Activated T-cell treated with anti-CD3 and anti-CD28 coated beads, Interleukin-2, amount 50 U/mL, for 72 hours (primary cell): ENCODE results near the gene SHE. TPM values are rescaled to one million over a fixed set of nuclear protein-coding genes. Genes with fewer than 3 reads are reported as not detected.
"Not testable (repeated sequence)": the region's sequence is repeated elsewhere in the genome, so short reads cannot be mapped to it uniquely, and the experiment has no call there.

ENCODE experiments used
- ATAC-seq, 2 donors: fragments of 150-1000 bp; cut with Tn5 transposase; replicated peaks in 1 of 2; 2 replicates each; pipeline ENCODE4 v1.10.0; 2021; ENCODE audit warnings: moderate library complexity in 2 of 2, mild to moderate bottlenecking in 1 of 2
- DNase-seq, 2 donors: peaks; one replicate each; pipeline ENCODE4 v3.0.0; 2021 to 2022; ENCODE audit warnings: mixed read lengths in 1 of 2
- H3K27ac Mint-ChIP-seq: one replicate; pipeline ENCODE4 v1.8.0; 2022; ENCODE audit warnings: mild to moderate bottlenecking, moderate library complexity, mixed read lengths
- H3K27me3 Mint-ChIP-seq: one replicate; pipeline ENCODE4 v1.8.0; 2022; ENCODE audit warnings: low read depth, mixed read lengths
- H3K36me3 Mint-ChIP-seq, 2 donors: one replicate each; pipeline ENCODE4 v1.8.0; 2022; ENCODE audit warnings: mixed read lengths in 2 of 2, mild to moderate bottlenecking in 1 of 2; ENCODE audit not compliant: insufficient read depth in 2 of 2
- H3K4me1 Mint-ChIP-seq: one replicate; pipeline ENCODE4 v1.8.0; 2022; ENCODE audit warnings: low read depth, mixed read lengths
- H3K4me3 Mint-ChIP-seq, 2 donors: one replicate each; pipeline ENCODE4 v1.8.0; 2022; ENCODE audit warnings: mild to moderate bottlenecking in 2 of 2, mixed read lengths in 2 of 2, moderate library complexity in 2 of 2
- H3K9me3 Mint-ChIP-seq, 2 donors: one replicate each; pipeline ENCODE4 v1.8.0; 2022; ENCODE audit warnings: mixed read lengths in 2 of 2
- total RNA-seq, 2 donors: library from RNA; stranded (reverse); gene quantifications; one replicate each; pipeline ENCODE4 v1.2.3, GENCODE V29; 2022

The SHE gene
- total RNA-seq, 2 donors from 2014 or later = 0.19 to 0.49 TPM

GRCh38 chr1:154533952-154534844 is 32.0 kb upstream of the SHE start:
- H3K9me3 Mint-ChIP-seq = no peaks in the 10 kb centered on the region
- H3K27me3 Mint-ChIP-seq = peaks cover 19% of the 10 kb centered on the region
- no peak overlapping the region for H3K4me3 Mint-ChIP-seq
- no peak overlapping the region for H3K27ac Mint-ChIP-seq
- H3K36me3 Mint-ChIP-seq = no peaks in the 10 kb centered on the region
- DNase-seq = no peak
- no peak for ATAC-seq
- no peaks in the 10 kb centered on the region for H3K4me1 Mint-ChIP-seq

GRCh38 chr1:154531950-154532349 is 29.7 kb upstream of the SHE start:
- H3K27me3 Mint-ChIP-seq = peaks cover 19% of the 10 kb centered on the region
- H3K36me3 Mint-ChIP-seq, H3K4me1 Mint-ChIP-seq, ATAC-seq, H3K27ac Mint-ChIP-seq, DNase-seq, H3K9me3 Mint-ChIP-seq, H3K4me3 Mint-ChIP-seq: not testable (repeated sequence)

DNA sequence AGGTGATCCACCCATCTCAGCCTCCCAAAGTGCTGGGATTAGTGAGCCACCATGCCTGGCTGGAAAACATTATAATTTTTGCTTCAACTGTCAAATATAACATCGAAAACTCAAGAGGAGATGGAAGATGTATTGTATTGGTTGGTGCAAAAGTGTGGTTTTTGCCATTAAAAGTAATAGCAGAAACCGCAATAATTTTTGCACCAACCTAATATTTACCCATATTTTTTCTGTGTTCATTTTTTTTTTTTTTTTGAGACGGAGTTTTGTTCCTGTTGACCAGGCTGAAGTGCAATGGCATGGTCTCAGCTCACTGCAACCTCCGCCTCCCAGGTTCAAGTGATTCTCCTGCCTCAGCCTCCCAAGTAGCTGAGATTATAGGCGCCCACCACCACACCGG is 27.1 kb upstream of the SHE start:
- no peaks in the 10 kb centered on the region for H3K4me1 Mint-ChIP-seq
- no peak overlapping the region for H3K27ac Mint-ChIP-seq
- no peak for DNase-seq
- H3K4me3 Mint-ChIP-seq = no peak overlapping the region
- peaks cover 3% of the 10 kb centered on the region for H3K27me3 Mint-ChIP-seq
- no peaks in the 10 kb centered on the region for H3K9me3 Mint-ChIP-seq
- no peaks in the 10 kb centered on the region for H3K36me3 Mint-ChIP-seq
- no peak for ATAC-seq

- no peaks in the 10 kb centered on the region for H3K36me3 Mint-ChIP-seq
Observed at GRCh38 chr1:154527192-154527591, 25.0 kb upstream of the SHE start.

DNA sequence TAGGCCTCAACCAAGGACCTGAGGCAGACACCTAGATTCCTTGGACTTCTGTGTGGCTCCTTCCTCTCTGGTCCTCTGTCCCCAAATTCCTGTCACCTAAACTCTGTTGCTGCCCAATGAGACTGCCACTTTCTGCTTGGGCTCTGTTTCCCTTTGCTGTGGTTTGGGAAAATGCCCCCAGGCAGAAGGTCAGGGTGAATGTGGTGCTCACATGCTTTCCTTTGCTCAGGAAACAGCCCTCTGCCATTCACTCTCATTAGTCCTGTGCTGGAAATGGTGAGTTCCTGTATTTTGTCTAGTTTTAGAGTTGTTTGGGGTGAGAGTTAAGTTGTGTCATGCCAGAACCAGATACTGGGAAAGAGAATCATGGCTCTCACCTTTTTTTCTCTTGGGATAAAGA is 22.7 kb upstream of the SHE start:
- Mint-ChIP-seq H3K4me1 (no peaks in the 10 kb centered on the region), H3K4me3 (no peak overlapping the region), H3K27ac (no peak overlapping the region), H3K9me3 (no peaks in the 10 kb centered on the region), H3K36me3 (no peaks in the 10 kb centered on the region), H3K27me3 (peaks cover 11% of the 10 kb centered on the region)
- DNase-seq = no peak
- no peak for ATAC-seq

More at GRCh38 chr1:154527192-154527591, 25.0 kb upstream of the SHE start:
- DNase-seq (no peak), ATAC-seq (no peak)
- H3K4me1 Mint-ChIP-seq = no peaks in the 10 kb centered on the region
- H3K4me3 Mint-ChIP-seq = no peak overlapping the region
- peaks cover under 1% of the 10 kb centered on the region for H3K27me3 Mint-ChIP-seq
- H3K27ac Mint-ChIP-seq = no peak overlapping the region
- H3K9me3 Mint-ChIP-seq = no peaks in the 10 kb centered on the region

GRCh38 chr1:154521695-154522094 is 19.5 kb upstream of the SHE start:
- Mint-ChIP-seq H3K36me3 (no peaks in the 10 kb centered on the region), H3K9me3 (no peaks in the 10 kb centered on the region), H3K27ac (no peak overlapping the region), H3K27me3 (peaks cover 16% of the 10 kb centered on the region), H3K4me3 (no peak overlapping the region), H3K4me1 (no peaks in the 10 kb centered on the region)
- no peak for DNase-seq
- ATAC-seq = no peak

DNA sequence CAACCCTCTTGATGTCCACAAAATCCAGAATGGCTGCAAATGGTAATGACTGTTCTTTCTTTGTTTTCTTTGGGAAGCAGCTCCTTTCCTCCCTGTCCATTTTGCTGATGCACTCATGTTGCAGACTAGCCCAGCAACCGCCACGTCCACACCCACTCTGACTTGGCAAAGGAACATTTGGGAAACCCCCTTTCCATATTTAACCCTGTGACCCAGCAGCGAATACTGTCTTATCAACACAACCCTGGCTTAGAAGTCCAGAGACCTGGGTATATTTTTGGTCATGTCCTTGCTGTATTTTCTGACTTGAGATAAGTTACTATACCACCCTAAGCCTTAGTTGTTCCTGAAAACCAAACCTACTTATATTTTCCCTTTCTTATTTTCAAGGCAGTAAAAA is 18.1 kb upstream of the SHE start:
- DNase-seq (no peak), ATAC-seq (no peak)
- H3K27ac Mint-ChIP-seq = no peak overlapping the region
- no peaks in the 10 kb centered on the region for H3K4me1 Mint-ChIP-seq
- H3K36me3 Mint-ChIP-seq = no peaks in the 10 kb centered on the region
- peaks cover 26% of the 10 kb centered on the region for H3K27me3 Mint-ChIP-seq
- H3K4me3 Mint-ChIP-seq = no peak overlapping the region
- no peaks in the 10 kb centered on the region for H3K9me3 Mint-ChIP-seq

DNA sequence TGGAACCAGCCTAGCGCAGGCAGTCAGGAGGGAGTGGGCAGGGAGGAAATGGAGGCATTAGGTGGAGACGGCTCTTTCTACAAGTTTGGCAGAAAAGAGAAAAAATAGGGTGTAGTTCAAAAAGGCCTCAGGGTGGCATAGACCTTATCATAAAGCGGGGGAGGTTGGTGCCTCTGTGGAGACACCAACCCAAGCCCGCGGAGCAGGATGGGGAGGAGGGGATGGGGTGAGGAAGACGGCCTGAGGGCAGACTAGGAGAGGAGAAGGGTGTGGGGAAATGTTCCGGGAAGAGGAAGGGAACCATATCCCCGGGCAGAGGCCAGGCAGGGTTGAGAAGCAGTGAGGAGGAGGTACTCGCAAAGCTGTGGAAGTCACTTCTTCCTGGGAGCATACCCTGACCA is 17.4 kb upstream of the SHE start:
- Mint-ChIP-seq H3K27me3 (peaks cover 28% of the 10 kb centered on the region), H3K9me3 (no peaks in the 10 kb centered on the region), H3K27ac (no peak overlapping the region), H3K4me3 (no peak overlapping the region), H3K36me3 (no peaks in the 10 kb centered on the region), H3K4me1 (no peaks in the 10 kb centered on the region)
- ATAC-seq (no peak), DNase-seq (no peak)

DNA sequence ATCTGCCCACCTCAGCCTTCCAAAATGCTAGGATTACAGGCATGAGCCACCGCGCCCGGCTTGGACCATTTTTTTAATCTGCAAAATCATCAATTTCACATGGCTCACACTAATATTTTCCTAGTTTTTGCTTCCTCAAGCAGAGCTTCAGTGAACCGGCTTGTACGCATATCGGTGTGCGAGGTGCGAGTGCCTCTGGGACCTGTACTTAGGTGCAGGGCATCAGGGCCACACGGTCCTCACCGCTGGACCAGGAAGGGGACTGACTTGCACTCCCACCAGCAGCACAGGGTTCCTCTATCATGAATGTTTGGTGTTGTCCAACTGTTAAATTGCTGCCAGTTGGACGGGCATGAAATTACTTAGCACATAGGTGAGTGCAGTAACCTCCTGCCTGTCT is 15.4 kb upstream of the SHE start:
- DNase-seq = no peak
- H3K4me3 Mint-ChIP-seq = no peak overlapping the region
- H3K4me1 Mint-ChIP-seq = no peaks in the 10 kb centered on the region
- H3K27ac Mint-ChIP-seq = no peak overlapping the region
- no peak for ATAC-seq
- H3K9me3 Mint-ChIP-seq = no peaks in the 10 kb centered on the region
- no peaks in the 10 kb centered on the region for H3K36me3 Mint-ChIP-seq
- H3K27me3 Mint-ChIP-seq = peaks cover 33% of the 10 kb centered on the region

DNA sequence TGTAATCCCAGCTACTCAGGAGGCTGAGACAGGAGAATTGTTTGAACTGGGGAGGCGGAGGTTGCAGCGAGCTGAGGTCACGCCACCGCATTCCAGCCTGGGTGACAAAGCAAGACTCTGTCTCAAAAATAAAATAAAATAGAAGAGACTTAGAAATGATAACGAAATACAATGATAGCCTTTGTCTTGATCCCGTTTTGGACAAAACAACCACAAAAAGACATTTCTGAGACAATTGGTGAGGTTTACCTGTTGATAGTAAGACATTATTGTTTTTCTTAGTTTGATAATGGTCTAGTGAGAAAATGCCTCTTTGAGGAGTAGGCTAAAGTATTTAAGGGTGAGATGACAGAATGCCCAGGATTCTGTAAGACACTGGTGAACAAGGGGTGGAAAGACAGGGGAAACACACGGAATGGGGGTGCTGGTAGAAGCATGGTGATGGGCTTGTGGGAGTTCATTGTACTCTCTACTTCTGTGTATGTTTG is 11.9 kb upstream of the SHE start:
- no peak for DNase-seq
- H3K36me3 Mint-ChIP-seq = no peaks in the 10 kb centered on the region
- peaks cover 24% of the 10 kb centered on the region for H3K27me3 Mint-ChIP-seq
- no peaks in the 10 kb centered on the region for H3K4me1 Mint-ChIP-seq
- no peaks in the 10 kb centered on the region for H3K9me3 Mint-ChIP-seq
- ATAC-seq = no peak
- H3K27ac Mint-ChIP-seq = no peak overlapping the region
- H3K4me3 Mint-ChIP-seq = no peak overlapping the region

- H3K4me1 Mint-ChIP-seq = no peaks in the 10 kb centered on the region
- no peak for ATAC-seq
Observed at GRCh38 chr1:154512760-154513159, 10.5 kb upstream of the SHE start.

GRCh38 chr1:154503898-154504297 is 1.7 kb upstream of the SHE start:
- Mint-ChIP-seq H3K9me3 (peaks cover 4 to 5% of the 10 kb centered on the region in 2 donors), H3K36me3 (peaks cover 10 to 11% of the 10 kb centered on the region in 2 donors), H3K4me3 (peak overlapping the region in 1 of 2 donors; percentile 32), H3K4me1 (peaks cover 11% of the 10 kb centered on the region), H3K27me3 (peaks cover 52% of the 10 kb centered on the region), H3K27ac (no peak overlapping the region)
- no peak for DNase-seq
- ATAC-seq = no peak

More at GRCh38 chr1:154512760-154513159, 10.5 kb upstream of the SHE start:
- Mint-ChIP-seq H3K4me3 (no peak overlapping the region), H3K9me3 (no peaks in the 10 kb centered on the region), H3K36me3 (no peaks in the 10 kb centered on the region), H3K27me3 (peaks cover 23% of the 10 kb centered on the region), H3K27ac (no peak overlapping the region)
- DNase-seq = no peak

GRCh38 chr1:154502744-154503115 is 518 bp upstream of the SHE start:
- no peak for DNase-seq
- H3K4me1 Mint-ChIP-seq = peaks cover 22% of the 10 kb centered on the region
- peak overlapping the region; percentile 68 to 71 for H3K4me3 Mint-ChIP-seq
- peaks cover 11 to 12% of the 10 kb centered on the region in 2 donors for H3K36me3 Mint-ChIP-seq
- H3K9me3 Mint-ChIP-seq = peaks cover 4 to 5% of the 10 kb centered on the region in 2 donors
- no peak overlapping the region for H3K27ac Mint-ChIP-seq
- peak; percentile 2 to 5 for ATAC-seq
- H3K27me3 Mint-ChIP-seq = peaks cover 50% of the 10 kb centered on the region
